GM18907 (cell line): ENCODE measurements around the gene GALM.

Experiments used
- ATAC-seq: cut with Tn5 transposase; IDR thresholded peaks from one replicate; pipeline ENCODE4 v1.9.1; 2021; ENCODE audit warnings: mild to moderate bottlenecking, moderate library complexity; ENCODE audit not compliant: unreplicated experiment

Gene GALM

DNA sequence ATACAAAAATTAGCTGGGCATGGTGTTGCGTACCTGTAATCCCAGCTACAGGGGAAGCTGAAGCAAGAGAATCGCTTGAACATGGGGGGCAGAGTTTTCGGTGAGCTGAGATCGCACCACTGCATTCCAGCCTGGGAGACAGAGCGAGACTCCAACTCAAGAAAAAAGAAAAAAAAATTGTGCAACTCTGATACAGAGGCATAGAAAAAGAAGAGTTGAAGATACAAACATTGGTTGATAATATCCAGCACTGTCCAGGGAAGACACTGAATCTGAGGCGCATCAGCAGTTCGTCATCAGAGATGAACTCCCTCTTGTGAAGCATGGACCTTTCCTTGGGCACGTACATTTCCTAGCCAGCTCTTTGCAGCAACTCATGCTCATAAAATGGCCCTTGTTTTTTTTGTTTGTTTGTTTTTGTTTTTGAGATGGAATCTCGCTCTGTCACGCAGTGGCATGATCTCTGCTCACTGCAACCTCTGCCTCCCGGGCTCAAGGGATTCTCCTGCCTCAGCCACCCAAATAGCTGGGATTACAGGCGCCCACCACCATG lies 16.7 kb upstream of the GALM start:
- no peak for ATAC-seq

GRCh38 chr2:38650012-38650411 lies 15.9 kb upstream of the GALM start:
- ATAC-seq, result no peak

- ATAC-seq, result no peak
Observed at GRCh38 chr2:38650717-38651116, 15.2 kb upstream of the GALM start.

DNA sequence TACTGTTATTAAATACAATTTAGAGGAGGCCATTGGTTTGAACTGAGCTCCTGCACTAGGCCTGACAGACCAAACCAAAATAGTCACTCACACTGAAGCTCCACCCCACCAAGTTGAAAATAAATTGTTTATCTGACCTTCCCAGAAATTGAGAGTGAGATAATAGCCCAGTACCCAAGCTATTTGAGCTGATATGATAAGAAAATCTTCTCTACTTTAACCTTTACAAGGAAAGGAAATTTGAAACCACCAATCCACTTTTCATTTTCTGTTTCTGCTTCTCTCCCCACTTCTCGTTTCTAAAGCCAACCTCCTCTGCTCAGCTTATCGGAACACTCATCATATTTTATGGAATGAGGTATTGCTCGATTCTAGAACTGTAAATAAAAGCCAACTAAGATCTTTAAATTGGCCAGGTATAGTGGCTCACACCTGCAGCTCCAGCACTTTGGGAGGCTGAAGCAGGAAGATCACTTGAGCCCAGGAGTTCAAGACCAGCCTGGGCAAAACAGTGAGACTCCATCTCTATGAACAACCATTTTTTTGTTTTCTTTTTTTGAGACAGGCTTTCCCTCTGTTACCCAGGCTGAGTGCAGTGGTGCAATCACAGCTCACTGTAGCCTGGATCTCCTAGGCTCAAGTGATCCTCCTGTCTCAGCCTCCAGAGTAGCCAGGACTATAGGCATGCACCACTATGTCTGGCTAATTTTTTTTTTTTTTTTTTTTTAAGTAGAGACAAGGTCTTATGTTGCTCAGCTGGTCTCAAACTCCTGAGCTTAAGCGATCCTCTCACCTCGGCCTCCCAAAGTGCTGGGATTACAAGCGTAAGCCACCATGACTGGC lies 13.3 kb upstream of the GALM start:
- no peak for ATAC-seq

- ATAC-seq, result peak; percentile 42
Observed at GRCh38 chr2:38653380-38653714, 12.6 kb upstream of the GALM start.

- peak; percentile 70 for ATAC-seq
Observed at GRCh38 chr2:38653715-38654527, 12.0 kb upstream of the GALM start.

DNA sequence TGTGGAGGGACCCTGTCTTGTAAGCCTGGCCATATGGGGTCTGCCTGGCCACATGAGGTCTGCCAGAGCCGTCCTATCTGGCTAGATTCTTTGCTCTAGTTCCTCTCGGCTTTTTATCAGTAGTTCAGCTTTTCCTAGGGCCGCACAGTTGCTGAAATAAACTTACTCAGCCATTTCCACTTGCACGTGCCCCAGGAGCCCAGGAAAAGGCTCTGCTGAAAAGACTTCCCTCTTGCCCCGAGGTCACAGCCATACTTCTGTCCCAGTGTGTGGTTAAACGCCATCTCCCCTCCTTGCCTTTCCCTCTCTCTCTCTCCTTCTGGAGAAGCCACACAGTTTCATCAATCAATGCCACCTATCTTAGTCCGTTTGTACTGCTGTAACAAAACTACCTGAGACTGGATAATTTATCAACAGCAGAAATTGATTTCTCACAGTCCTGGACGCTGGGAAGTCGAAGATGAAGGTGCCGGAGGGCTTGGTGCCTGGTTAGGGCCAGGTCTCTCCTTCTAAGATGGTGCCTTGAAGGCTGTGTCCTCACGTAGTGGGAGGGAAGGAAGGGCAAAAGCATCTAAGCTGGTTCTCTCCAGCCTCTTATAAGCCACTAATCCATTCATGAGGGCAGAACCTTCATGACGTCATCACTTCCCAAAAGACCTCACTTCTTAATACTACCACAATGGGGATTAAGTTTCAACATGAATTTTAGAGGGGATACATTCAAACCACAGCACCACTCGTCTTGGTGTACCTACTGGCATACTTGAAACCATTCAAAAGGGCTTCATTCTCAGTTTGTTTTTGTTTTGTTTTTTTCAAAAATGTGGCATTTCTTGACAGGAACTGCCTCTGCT lies 11.2 kb upstream of the GALM start:
- no peak for ATAC-seq

GRCh38 chr2:38655441-38655840 lies 10.5 kb upstream of the GALM start:
- no peak for ATAC-seq

DNA sequence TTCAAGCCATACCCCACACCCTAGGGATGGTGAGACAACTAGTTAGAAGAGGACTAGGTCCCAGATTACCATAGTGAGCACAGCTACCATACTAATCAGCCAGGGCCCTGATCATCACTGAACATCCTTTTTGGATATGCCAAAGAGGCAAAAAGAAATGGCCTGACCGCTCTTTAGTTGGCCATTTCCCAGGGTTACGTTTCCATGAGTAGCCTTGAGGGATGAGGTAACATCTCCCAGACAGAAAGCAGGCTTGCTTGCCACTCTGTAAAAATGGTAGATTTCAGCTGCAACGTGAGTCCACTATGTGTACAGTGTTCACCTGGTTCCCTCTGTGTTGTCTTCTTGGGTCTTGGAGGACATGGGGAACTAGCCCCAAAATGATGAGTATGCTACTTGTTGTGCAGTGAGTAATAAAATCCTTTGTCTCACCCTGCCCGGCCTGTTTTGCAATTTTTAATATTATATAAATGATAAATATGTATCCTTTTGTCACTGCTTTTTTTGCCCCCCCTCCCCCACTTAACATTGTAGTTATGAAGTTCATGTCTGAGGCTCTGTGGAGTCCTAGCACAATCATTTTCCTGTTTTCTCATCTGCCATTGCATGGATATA lies 8.9 kb upstream of the GALM start:
- no peak for ATAC-seq

GRCh38 chr2:38658613-38659012 lies 7.3 kb upstream of the GALM start:
- no peak for ATAC-seq

DNA sequence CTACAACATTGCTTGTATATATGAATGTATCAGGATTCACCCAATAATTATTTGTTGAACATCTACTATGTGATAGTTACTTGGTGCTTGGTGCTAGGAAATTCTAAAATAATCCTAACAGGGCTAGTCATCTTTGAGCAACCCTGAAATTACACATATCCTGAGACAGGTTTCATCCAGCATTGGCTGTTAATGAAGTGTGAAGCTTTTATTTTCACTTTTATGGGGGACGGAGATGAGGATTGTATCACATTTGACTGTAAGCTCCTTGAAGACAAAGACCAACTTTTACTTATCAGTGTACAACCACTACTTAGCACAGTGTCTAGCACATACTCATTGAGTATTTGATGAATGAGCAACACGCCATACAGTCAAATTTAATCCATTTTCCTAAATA lies 6.8 kb upstream of the GALM start:
- no peak for ATAC-seq

- ATAC-seq, result no peak
Observed at GRCh38 chr2:38660282-38660681, 5.6 kb upstream of the GALM start.

GRCh38 chr2:38661306-38661705 lies 4.6 kb upstream of the GALM start:
- no peak for ATAC-seq

GRCh38 chr2:38666556-38666910 lies 619 bp downstream of the GALM start:
- ATAC-seq, result peak; percentile 33

GRCh38 chr2:38668092-38668491 lies 2.2 kb downstream of the GALM start:
- ATAC-seq, result no peak

GRCh38 chr2:38668779-38669479 lies 3.0 kb downstream of the GALM start:
- ATAC-seq, result no peak

- no peak for ATAC-seq
Observed at GRCh38 chr2:38671303-38671702, 5.4 kb downstream of the GALM start.

GRCh38 chr2:38671946-38672345 lies 6.0 kb downstream of the GALM start:
- ATAC-seq, result no peak

DNA sequence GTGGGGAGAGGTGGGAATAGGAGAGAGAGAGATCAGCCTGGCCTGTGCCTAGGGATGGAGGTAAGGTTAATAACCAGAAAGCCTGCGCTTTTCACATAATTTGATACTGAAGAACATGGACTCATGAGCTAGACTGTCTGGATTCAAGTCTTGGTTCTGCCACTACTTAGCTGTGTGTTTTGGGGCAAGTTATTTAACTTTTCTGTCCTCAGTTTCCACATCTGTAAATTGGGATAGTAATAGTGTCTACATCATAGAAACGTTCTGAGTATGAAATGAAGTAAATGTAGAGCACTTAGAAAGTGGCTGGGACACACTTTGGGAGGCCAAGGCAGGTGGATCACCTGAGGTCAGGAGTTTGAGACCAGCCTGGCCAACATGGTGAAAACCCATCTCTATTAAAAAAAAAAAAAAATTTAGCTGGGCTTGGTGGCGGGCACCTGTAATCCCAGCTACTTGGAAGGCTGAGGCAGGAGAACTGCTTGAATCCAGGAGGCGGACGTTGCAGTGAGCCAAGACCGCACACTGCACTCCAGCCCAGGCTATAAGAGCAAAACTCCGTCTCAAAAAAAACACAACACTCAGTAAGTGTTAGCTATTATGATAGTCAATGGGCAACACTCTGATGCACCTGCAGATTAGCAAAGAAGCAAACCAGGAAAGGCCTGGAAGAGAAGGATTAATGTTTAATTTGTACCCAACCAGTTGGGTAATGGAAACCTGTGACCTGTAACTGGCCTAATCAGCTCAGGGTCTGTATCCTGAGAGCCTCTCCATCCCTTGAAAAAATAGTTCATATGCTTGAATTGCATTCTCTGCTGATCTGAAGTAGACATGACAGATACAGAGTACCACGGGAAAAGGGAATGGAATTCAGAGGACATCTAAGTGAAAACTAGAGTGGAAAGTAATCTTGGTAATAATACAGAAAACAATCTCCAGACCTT lies 6.8 kb downstream of the GALM start:
- no peak for ATAC-seq
